HG03159 (cell line): ENCODE measurements around the gene SLC66A2.

Experiments
- ATAC-seq: cut with Tn5 transposase; IDR thresholded peaks from one replicate; pipeline ENCODE4 v1.9.1; 2021; ENCODE audit warnings: mild to moderate bottlenecking, moderate library complexity; ENCODE audit not compliant: unreplicated experiment

The SLC66A2 gene

DNA sequence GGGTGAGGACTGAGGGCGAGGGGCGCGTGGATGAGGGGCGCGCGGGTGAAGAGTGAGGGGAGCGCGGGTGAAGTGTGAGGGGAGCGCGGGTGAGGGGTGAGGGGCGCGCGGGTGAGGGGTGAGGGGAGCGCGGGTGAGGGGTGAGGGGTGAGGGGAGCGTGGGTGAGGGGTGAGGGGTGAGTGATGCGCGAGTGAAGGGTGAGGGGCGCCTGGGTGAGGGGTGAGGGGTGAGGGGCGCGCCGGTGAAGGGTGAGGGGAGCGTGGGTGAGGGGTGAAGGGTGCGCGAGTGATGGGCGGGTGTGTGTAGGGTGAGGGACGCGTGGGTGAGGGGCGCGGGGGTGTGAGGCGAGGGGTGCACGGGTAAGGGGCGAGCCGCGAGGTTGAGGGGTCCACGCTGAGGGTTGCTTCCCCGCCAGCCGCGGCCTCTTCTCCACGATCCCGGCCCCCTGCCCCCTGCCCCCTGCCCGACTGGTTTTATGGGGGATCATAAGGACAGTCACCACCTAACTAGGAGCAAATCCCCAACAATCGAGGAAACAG is 1.1 kb upstream of the SLC66A2 start:
- ATAC-seq: no peak

DNA sequence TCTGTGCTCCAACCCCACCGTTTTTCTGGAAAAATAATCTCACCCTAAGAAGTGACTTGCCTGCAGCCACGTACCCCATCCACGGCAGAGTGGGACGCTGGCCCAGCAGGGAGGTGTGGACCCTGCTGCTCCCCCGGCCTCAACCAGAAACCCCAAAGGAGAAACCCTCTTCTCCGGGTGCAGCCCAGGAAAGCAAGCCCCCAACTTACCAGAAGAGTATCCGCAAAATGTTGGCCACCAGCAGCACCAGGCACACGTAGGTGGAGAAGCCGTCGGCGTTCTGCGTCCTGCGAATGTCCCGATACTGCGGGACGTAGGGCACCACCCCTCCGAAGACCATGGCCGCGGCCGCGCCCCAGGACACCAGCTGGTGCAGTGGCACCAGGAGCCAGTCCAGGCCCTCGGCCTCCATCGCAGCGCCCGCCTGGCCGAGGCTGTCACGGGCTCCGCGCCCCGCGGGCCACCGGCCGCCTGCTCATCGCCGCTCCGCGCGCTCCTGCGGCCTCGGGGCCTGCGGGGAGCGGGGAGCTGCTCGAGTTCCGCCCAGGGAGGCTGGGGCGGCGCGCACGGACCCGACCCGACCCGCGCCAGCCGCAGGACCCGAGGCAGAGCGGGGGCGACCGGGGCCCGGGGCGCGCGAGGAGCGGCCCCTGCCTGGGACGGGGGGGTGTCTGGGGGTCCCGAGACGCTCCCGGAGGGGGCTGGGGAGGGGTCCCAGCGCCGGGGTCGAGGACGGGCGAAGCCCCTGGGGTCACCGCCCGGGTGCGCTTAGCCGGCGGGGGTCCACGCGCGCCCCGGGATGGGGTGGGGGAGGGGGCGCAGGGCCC is 725 bp downstream of the SLC66A2 start:
- ATAC-seq: peak; percentile 31

DNA sequence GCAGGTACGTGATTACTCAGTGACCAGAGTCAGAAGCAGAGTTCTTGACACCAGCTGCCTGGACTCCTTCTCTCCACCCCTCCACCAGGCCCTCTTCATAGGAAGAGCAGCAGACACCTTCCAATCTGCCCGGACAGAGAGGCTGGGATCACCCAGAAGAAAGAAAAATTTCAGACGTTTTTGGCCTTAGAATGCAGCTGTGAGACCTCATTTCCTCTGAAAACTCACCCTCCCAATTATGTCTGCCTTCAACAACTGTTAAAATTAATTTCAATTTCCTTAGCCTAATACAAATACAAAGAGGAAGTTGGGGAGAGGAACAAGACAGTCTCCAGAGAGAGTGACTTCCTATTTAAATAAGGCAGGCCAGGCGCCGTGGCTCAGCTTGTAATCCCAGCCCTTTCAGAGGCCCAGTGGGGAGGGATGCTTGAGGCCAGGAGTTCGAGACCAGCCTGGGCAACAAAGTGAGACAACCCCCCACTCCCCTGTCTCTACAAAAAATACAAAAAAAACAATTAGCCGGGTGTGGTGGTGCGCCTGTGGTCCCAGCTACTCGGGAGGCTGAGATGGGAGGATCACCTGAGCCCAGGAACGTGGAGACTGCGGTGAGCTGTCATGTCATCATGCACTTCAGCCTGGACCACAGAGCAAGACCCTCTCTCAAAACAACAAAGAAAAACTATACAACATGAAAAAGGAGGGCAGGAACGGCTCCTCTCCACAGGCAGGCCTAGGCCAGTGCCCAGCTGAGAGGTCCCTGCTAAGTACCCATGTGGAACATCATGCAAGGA is 1.6 kb downstream of the SLC66A2 start:
- no peak for ATAC-seq

GRCh38 chr18:79948719-79949411 is 2.6 kb downstream of the SLC66A2 start:
- ATAC-seq: no peak

- no peak for ATAC-seq
Measured at GRCh38 chr18:79947881-79948610, 3.4 kb downstream of the SLC66A2 start.

GRCh38 chr18:79947054-79947755 is 4.2 kb downstream of the SLC66A2 start:
- ATAC-seq: no peak

- ATAC-seq: no peak
Measured at GRCh38 chr18:79945118-79946042, 6.1 kb downstream of the SLC66A2 start.

DNA sequence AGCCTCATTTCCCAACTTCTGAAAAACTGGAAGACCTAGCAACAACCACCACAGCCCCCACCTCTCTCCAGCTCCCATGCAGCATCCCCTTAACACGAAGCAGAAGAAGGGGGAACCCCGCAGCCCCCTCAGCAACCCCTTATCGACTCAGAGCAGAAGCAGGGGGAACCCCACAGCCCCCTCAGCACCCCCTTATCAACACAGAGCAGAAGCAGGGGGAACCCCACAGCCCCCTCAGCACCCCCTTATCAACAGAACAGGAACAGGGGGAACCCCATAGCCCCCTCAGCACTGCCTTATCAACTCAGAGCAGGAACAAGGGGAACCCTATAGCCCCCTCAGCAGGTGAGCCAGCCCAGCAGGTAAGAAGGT is 6.7 kb downstream of the SLC66A2 start:
- no peak for ATAC-seq

- no peak for ATAC-seq
Measured at GRCh38 chr18:79944126-79944731, 7.2 kb downstream of the SLC66A2 start.

DNA sequence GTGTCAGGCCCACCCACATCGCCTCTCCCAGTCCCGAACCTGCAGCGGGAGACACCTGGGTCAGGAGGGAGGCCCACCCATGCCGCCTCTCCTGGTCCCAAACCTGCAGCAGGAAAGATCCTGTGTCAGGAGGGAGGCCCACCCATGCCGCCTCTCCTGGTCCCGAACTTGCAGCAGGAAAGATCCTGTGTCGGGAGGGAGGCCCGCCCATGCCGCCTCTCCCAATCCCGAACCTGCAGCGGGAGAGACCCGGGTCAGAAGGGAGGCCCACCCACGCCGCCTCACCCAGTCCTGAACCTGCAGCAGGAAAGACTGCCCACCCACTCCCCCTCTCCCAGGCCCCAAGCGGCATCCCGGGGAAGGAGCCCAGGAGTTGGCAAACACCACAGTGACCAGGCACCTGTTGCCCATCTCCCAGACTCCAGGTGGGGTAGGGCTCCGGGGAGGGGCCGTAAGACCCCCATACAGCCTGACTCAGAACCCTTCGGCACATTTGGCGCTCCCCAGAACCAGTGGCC is 7.8 kb downstream of the SLC66A2 start:
- ATAC-seq: no peak

DNA sequence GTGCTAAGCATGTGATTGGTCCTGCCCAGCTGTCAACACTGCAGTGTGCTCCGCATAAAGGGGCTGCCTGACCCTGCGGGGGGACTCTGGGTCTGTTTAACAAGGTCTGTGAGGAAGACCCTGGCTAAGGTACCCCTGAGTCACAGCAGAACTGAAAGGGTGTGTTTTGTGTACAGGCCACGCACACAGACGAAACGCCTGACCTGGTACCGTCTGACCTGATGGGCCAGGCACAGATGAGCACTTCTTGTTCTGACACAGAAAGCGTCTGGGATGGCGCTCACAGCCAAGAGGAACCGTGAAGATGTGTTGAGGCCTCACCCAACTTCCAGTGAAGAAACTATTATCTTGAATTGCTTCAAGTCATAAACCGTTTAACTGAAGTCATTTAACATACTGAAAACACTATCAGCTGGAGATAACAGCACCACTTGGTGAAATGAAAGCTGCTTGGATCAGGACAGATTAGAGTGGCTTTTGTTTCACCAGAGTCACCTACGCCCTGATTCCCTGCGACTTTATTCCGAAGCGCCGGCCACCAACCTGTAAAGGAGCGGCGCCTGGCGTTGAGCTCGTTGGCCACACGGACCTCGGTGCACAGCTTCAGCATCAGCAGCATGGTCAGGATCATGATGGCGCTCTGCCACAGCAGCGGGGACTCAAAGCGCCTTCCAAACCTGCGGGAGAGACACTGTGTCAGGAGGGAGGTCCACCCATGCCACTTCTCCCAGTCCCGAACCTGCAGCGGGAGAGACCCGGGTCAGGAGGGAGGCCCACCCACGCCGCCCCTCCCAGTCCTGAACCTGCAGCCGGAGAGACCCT is 8.5 kb downstream of the SLC66A2 start:
- no peak for ATAC-seq

DNA sequence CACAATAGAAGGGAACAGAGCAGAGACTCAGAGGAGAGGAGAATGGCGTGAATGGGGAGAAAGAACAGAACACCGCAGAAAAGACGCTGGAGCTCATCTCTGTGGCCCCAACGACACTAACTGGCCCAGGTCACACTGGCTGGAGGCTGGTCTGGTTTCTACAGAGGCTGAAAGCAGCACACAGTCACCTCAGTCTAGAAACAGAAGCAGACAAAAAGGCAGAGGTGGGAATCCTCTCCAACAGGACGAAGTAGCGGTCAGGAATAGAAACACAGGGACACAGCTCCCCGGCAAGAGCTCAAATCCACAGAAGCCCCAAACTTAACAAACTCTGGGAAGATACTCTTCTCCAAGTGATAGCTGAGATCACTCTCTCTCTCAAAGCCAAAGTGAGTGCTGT is 9.2 kb downstream of the SLC66A2 start:
- no peak for ATAC-seq

DNA sequence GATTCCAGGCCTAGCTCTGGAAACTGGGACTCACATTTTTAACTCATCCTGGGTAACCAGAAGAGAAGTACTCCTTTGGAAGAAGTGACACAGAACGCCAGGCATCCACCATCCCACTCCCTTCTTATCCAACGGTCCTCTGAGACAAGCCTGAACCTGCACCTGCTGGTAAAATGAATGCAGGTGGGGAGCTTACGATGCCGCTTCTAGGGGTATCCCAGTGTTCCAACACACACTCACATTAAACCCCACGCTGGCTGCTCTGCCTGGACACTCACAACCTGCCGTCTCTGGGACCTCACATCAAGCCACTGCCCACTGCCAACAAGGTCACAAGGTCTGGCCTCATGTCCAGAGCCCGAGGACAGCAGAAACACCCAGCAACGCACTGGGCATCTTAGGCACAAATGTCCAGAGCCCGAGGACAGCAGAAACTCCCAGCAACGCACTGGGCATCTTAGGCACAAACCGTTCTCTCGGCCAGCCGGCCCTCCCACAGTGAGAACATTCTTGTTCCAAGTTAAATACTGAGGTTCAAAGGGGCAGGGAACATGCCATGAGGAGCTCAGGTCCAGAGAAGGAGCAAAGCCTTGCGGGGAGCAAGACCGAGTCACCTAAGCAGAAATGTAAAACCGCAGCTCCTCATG is 9.9 kb downstream of the SLC66A2 start:
- ATAC-seq: no peak

DNA sequence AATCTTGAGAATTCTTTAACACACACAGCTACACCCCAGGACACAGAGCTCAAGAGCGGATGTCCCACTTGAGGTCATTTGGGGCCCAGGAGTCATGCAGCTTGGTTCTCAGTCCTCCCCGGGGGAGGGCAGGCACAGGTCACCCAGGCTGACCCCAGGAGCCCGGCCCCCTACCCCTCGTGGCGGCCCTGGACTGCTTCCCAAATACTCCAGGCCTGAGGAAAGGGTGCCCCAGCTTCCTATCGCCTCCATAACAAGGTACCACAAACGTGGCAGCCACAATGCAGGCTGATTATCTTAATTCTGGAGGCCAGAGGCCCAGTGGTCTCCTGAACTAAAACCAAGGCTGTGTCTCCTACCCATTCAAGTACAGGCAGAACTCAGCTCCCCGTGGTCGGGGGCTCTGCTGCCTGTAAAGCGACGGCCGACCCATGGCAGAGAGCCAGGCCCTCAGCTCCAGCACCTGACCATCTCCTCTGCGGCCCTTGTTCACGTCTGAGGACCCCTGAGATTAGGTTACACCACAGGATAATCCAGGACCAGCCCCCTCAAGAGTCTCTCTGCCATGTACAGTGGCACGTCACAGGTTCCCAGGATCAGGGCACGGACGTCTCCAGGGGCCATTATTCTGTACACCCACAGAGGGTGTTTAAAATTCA is 10.5 kb downstream of the SLC66A2 start:
- ATAC-seq: no peak

DNA sequence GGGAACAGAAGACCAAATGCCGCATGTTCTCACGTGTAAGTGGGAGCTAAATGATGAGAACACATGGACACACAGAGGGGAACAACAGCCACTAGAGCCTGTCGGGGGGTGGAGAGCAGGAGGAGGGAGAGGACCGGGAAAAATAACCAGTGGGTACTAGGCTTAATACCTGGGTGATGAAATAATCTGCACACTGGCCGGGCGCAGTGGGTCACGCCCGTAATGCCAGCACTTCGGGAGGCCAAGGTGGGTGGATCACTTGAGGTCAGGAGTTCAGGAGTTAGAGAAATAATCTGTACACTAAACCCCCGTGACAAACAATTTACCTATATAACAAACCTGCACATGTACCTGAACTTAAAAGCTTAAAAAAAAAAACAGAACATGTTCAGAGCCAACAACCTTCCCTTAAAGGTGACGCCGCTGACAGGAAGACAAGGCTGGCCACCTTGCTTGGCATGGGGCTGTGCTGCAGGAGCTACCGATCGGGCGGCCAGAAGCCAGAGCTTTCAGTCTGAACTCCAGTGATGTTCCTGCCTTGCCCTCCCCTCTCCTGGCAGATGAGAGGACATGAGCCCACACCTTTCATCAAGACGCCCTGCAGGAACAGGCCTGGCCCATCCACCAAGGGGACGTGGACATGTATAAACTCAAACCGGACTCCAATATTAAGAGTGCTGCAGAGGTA is 11.2 kb downstream of the SLC66A2 start:
- no peak for ATAC-seq

- no peak for ATAC-seq
Measured at GRCh38 chr18:79939096-79939495, 12.4 kb downstream of the SLC66A2 start.
